Breast epithelium (tissue), 4 donors: Measurements from ENCODE around the gene PMFBP1. TPM values are rescaled to one million over a fixed set of nuclear protein-coding genes. Genes with fewer than 3 reads are reported as not detected.

Source experiments
- DNase-seq, 2 donors: peaks; one replicate each; pipeline ENCODE4 v3.0.0-alpha.2; 2019; ENCODE audit warnings: low spot score in 2 of 2
- H3K27ac ChIP-seq, 2 donors: fragments of 200-600 bp; sonication (generic) in 1 of 2; one replicate each; pipeline ENCODE4 v1.5.1; 2016 to 2019; ENCODE audit warnings: mild to moderate bottlenecking in 1 of 2
- H3K27me3 ChIP-seq, 2 donors: fragments of 200-600 bp; sonication (generic) in 1 of 2; one replicate each; pipeline versions ENCODE4 v1.5.1 to v1.6.0; 2017 to 2019; ENCODE audit warnings: control low read depth in 1 of 2, mild to moderate bottlenecking in 1 of 2
- H3K36me3 ChIP-seq: fragments of 200-600 bp; one replicate; pipeline ENCODE4 v1.5.1; 2019
- H3K4me1 ChIP-seq, 2 donors: fragments of 200-600 bp; sonication (generic); one replicate each; pipeline ENCODE4 v1.5.1; 2016 to 2019; ENCODE audit warnings: control low read depth in 1 of 2
- H3K4me3 ChIP-seq, 3 donors: fragments of 200-600 bp; sonication (generic); 1 replicate in 2 of 3; 2 replicates in 1 of 3; pipeline ENCODE4 v1.5.1; 2016 to 2019; ENCODE audit warnings: mild to moderate bottlenecking in 3 of 3, moderate library complexity in 2 of 3
- H3K9me3 ChIP-seq, 2 donors: fragments of 200-600 bp; sonication (generic) in 1 of 2; one replicate each; pipeline ENCODE4 v1.5.1; 2016 to 2019; ENCODE audit warnings: control low read depth in 1 of 2
- CTCF ChIP-seq, 3 donors: fragments of 450-650 bp; IDR thresholded peaks; one replicate each; pipeline ENCODE4 v1.5.1; 2016 to 2017; ENCODE audit warnings: antibody characterized with exemption in 3 of 3, mild to moderate bottlenecking in 3 of 3, moderate library complexity in 3 of 3
- POLR2A ChIP-seq: fragments of 450-650 bp; IDR thresholded peaks from one replicate; pipeline ENCODE4 v1.6.1; 2016; ENCODE audit warnings: antibody characterized with exemption, mild to moderate bottlenecking, moderate library complexity
- POLR2AphosphoS5 ChIP-seq, 3 donors: sonication (generic); formaldehyde crosslinking; IDR thresholded peaks; one replicate each; pipeline ENCODE4 v1.6.1; 2017; ENCODE audit warnings: antibody characterized with exemption in 3 of 3
- intact Hi-C: fragments of 100-400 bp; cut with DNase I; formaldehyde crosslinking; loops from one replicate; pipeline ENCODE4 v1.15.1; 2023; ENCODE audit warnings: low total_unique reads
- total RNA-seq, 3 donors: library from RNA; depleted of rRNA; stranded (reverse); fragments of >200 nt; gene quantifications; one replicate each; pipeline ENCODE4 v1.1.0, GENCODE V29; 2016

PMFBP1 gene
- total RNA-seq, 3 donors from 2014 or later = 0.33 to 2.2 (median 1.8) TPM

GRCh38 chr16:72132726-72133125 is 39.2 kb downstream of the PMFBP1 start:
- H3K36me3 ChIP-seq = no peaks in the 10 kb centered on the region
- no peaks in the 10 kb centered on the region for H3K9me3 ChIP-seq
- TF ChIP-seq CTCF (IDR thresholded peaks at IDR 0.05) (no peak), POLR2A (no peak), POLR2AphosphoS5 (IDR thresholded peaks at IDR 0.05) (no peak)
- no peaks in the 10 kb centered on the region for H3K4me1 ChIP-seq
- no peaks in the 10 kb centered on the region for H3K27me3 ChIP-seq
- intact Hi-C loops = no loop called here
- no peak for DNase-seq
- no peak overlapping the region for H3K27ac ChIP-seq
- H3K4me3 ChIP-seq = no peak overlapping the region

- Histone ChIP-seq H3K9me3 (no peaks in the 10 kb centered on the region), H3K27me3 (no peaks in the 10 kb centered on the region), H3K27ac (no peak overlapping the region), H3K4me3 (no peak overlapping the region), H3K4me1 (no peaks in the 10 kb centered on the region), H3K36me3 (no peaks in the 10 kb centered on the region)
- DNase-seq = no peak
- TF ChIP-seq CTCF (IDR thresholded peaks at IDR 0.05) (no peak), POLR2A (no peak), POLR2AphosphoS5 (IDR thresholded peaks at IDR 0.05) (no peak)
- intact Hi-C loops = no loop called here
Measured at GRCh38 chr16:72131036-72131435, 40.9 kb downstream of the PMFBP1 start.

GRCh38 chr16:72129976-72130656 is 41.8 kb downstream of the PMFBP1 start:
- intact Hi-C loops = no loop called here

GRCh38 chr16:72128701-72129100 is 43.3 kb downstream of the PMFBP1 start:
- no peaks in the 10 kb centered on the region for H3K9me3 ChIP-seq
- H3K27me3 ChIP-seq = no peaks in the 10 kb centered on the region
- no peaks in the 10 kb centered on the region for H3K36me3 ChIP-seq
- no peak overlapping the region for H3K27ac ChIP-seq
- intact Hi-C loops = no loop called here
- no peak for DNase-seq
- no peak for TF ChIP-seq POLR2A
- no peak for TF ChIP-seq CTCF (IDR thresholded peaks at IDR 0.05)
- TF ChIP-seq POLR2AphosphoS5 (IDR thresholded peaks at IDR 0.05) = no peak
- H3K4me3 ChIP-seq = no peak overlapping the region
- no peaks in the 10 kb centered on the region for H3K4me1 ChIP-seq

More at GRCh38 chr16:72129976-72130656, 41.8 kb downstream of the PMFBP1 start:
- DNase-seq = no peak
- H3K9me3 ChIP-seq = no peaks in the 10 kb centered on the region
- no peaks in the 10 kb centered on the region for H3K4me1 ChIP-seq
- no peak overlapping the region for H3K27ac ChIP-seq
- no peak overlapping the region for H3K4me3 ChIP-seq
- no peaks in the 10 kb centered on the region for H3K36me3 ChIP-seq
- no peak for TF ChIP-seq CTCF (IDR thresholded peaks at IDR 0.05)
- no peak for TF ChIP-seq POLR2A
- TF ChIP-seq POLR2AphosphoS5 (IDR thresholded peaks at IDR 0.05) = no peak
- H3K27me3 ChIP-seq = no peaks in the 10 kb centered on the region

GRCh38 chr16:72126429-72126765 is 45.6 kb downstream of the PMFBP1 start:
- no peaks in the 10 kb centered on the region for H3K27me3 ChIP-seq
- H3K36me3 ChIP-seq = no peaks in the 10 kb centered on the region
- H3K27ac ChIP-seq = peak overlapping the region in 1 of 2 donors; percentile 21
- TF ChIP-seq CTCF (IDR thresholded peaks at IDR 0.05) = no peak
- no peak for TF ChIP-seq POLR2AphosphoS5 (IDR thresholded peaks at IDR 0.05)
- TF ChIP-seq POLR2A = no peak
- no peaks in the 10 kb centered on the region for H3K9me3 ChIP-seq
- no peak overlapping the region for H3K4me3 ChIP-seq
- H3K4me1 ChIP-seq = no peaks in the 10 kb centered on the region
- DNase-seq = no peak
- intact Hi-C loops = no loop called here
